NCI-H2227 (cell line): Measurements from ENCODE around the gene KNL1.
"Not testable (repeated sequence)": the region's sequence is repeated elsewhere in the genome, so short reads cannot be mapped to it uniquely, and the experiment has no call there.

Experiments used
- DNase-seq: peaks from one replicate; lab custom pipeline; 2025; ENCODE audit not compliant: unreplicated experiment; lab: John Stamatoyannopoulos, UW

The KNL1 gene, protein sequence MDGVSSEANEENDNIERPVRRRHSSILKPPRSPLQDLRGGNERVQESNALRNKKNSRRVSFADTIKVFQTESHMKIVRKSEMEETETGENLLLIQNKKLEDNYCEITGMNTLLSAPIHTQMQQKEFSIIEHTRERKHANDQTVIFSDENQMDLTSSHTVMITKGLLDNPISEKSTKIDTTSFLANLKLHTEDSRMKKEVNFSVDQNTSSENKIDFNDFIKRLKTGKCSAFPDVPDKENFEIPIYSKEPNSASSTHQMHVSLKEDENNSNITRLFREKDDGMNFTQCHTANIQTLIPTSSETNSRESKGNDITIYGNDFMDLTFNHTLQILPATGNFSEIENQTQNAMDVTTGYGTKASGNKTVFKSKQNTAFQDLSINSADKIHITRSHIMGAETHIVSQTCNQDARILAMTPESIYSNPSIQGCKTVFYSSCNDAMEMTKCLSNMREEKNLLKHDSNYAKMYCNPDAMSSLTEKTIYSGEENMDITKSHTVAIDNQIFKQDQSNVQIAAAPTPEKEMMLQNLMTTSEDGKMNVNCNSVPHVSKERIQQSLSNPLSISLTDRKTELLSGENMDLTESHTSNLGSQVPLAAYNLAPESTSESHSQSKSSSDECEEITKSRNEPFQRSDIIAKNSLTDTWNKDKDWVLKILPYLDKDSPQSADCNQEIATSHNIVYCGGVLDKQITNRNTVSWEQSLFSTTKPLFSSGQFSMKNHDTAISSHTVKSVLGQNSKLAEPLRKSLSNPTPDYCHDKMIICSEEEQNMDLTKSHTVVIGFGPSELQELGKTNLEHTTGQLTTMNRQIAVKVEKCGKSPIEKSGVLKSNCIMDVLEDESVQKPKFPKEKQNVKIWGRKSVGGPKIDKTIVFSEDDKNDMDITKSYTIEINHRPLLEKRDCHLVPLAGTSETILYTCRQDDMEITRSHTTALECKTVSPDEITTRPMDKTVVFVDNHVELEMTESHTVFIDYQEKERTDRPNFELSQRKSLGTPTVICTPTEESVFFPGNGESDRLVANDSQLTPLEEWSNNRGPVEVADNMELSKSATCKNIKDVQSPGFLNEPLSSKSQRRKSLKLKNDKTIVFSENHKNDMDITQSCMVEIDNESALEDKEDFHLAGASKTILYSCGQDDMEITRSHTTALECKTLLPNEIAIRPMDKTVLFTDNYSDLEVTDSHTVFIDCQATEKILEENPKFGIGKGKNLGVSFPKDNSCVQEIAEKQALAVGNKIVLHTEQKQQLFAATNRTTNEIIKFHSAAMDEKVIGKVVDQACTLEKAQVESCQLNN (N-terminal part only)

GRCh38 chr15:40593588-40594428, at the start of gene KNL1:
TSS of gene KNL1 (plus strand) at chr15:40594249. CDS start at chr15:40602932, 8,683 bp downstream.
- DNase-seq = peak; percentile 93

GRCh38 chr15:40545457-40545856, 48.6 kb upstream of the KNL1 start:
- no peak for DNase-seq

GRCh38 chr15:40548610-40549009, 45.4 kb upstream of the KNL1 start:
- DNase-seq = no peak

DNA sequence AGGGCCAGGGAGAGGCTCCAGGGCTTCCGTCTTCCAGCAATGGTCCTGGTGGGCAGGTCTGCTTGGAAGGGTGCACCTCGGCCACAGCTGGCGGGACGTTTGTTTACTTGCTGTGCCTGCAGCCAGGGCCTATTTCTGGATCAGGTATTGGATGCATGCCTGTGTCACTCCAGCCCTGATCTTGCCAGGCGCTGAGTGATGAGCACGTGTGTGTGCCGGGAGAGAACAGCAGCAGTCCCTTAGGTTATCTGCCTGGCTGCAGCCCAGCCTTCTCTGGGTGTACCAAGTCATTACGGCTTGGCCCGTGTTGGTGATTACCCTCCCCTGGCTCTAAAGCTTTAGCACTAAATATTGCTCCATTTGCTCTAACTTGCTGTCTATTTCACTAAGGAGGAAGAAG, 44.2 kb upstream of the KNL1 start:
- DNase-seq = no peak

GRCh38 chr15:40550341-40551037, 43.6 kb upstream of the KNL1 start:
- no peak for DNase-seq

DNA sequence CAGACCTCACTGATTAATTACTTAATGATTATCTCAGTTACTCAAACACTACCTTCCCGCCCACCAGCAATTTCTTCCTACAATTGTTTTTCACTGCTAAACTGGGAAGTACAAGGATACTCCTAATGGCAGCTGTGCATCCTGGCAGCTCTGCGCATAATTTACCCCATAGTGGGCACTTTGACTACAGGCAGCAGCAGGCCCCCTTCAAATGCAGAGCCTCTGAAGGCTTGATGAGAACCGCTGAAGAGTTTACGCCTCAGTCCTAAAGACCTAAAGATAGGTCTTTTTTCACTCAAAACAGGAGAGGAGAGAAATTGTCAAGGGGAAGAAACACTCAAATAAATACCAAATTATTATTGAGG, 39.9 kb upstream of the KNL1 start:
- DNase-seq = peak; percentile 79

DNA sequence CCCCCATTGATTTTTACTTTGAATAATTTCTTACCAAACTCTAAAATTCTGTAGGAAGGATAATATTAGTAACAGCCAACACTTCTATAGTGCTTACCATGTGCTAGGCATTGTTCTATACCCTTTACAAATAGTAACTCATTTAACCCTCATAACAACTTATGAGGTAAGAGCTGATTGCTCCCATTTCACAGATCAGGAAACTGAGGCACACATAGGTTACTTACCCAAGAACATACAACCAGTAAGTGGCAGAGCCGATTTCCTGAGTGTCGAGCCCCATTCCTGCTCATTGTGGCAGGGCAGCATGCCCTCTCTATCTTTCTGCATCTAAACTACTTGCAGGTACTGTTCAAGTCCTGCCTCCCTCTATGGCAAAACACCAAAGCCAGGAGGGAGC, 38.2 kb upstream of the KNL1 start:
- DNase-seq = no peak

DNA sequence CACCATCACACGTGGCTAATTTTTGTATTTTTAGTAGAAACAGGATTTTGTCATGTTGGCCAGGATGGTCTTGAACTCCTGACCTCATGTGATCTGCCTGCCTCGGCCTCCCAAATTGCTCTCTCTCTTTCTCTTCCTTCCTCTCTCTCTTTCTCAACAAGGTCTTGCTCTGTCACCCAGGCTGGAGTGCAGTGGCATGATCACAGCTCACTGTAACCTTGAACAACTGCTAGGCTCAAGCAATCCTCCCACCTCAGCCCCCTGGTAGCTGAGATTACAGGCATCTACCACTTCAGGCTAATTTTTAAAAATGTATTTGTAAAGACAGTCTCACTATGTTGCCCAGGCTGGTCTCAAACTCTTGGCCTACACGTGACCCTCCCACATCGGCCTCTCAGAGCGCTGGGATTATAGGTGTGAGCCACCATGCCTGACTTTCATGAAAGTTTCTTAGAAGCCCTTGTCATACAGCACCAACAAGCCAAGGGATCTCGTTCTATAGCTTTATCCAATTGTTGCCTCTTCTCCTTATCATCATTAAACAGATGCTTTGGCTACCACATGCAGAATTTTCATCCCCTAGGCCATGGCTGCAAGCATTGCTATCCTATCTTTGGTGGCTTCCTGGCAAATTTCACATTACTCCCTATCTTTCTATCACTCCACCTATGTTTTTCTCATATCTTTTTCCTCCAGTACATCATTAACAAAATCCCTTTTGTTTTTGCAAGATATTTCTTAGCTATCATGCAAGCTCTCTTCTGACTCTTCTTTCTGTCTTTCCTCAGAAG, 34.9 kb upstream of the KNL1 start:
- DNase-seq = no peak

DNA sequence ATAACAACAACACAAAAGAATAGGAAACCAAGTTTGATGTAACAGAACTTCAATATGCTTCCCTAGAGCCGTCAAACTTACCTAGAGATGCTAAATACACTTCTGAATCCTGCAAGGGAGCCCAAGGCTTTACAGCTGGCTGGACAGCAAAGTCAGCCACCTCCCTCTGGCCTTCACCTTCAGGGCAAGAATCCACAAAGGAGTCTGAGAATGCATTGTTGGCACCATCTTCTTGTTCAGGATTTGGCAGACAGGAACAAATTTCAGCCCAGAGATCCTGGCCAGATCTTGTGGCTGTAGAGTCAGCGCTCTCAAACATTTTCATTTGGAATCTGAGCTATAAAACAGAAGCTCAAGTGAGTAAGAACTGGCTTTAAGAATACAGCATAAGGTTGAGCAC, 31.4 kb upstream of the KNL1 start:
- DNase-seq = no peak

GRCh38 chr15:40563426-40563825, 30.6 kb upstream of the KNL1 start:
- DNase-seq = no peak

DNA sequence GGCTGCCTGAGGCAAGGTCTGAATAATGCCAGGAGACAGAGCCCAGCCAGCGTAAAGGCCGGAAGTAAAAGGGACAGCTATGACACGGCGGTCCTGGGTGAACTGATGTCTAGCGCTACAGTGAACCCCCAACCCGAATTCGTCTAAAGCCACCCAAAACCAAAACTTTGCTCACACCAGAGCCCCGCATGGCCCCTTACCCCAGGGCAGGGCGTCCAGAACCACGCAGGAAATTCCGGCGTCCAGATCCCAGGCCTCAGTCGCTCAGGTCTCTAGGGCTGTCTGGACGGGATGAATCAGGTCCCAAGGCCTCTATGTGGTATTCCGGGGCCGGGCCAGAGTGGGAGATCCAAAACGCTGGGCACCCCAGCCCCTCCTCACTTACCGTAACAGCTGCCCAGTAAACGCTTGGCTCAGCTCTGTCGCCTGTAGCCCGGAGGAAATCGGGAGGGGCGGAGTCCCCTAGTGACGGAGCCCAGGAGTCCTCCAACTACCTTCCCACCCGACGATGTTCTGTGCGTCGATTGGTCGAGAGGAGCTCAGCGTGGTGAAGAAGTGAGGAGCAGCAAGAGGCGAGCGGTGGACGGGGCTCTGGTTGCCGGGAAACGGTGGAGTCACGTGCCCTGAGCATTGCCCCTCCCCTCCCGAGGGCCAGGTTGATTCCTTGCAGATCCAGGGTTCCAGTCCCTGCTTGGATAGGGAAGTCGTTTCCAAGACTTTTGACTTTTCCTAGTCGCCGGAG, 29.3 kb upstream of the KNL1 start, which contains the start of gene CCDC32:
CCDC32 (minus strand) TSS at position 452 of the 742 bp plus-strand sequence. CDS start 2,027 bp downstream, outside the sequence.
- DNase-seq = peak; percentile 97

DNA sequence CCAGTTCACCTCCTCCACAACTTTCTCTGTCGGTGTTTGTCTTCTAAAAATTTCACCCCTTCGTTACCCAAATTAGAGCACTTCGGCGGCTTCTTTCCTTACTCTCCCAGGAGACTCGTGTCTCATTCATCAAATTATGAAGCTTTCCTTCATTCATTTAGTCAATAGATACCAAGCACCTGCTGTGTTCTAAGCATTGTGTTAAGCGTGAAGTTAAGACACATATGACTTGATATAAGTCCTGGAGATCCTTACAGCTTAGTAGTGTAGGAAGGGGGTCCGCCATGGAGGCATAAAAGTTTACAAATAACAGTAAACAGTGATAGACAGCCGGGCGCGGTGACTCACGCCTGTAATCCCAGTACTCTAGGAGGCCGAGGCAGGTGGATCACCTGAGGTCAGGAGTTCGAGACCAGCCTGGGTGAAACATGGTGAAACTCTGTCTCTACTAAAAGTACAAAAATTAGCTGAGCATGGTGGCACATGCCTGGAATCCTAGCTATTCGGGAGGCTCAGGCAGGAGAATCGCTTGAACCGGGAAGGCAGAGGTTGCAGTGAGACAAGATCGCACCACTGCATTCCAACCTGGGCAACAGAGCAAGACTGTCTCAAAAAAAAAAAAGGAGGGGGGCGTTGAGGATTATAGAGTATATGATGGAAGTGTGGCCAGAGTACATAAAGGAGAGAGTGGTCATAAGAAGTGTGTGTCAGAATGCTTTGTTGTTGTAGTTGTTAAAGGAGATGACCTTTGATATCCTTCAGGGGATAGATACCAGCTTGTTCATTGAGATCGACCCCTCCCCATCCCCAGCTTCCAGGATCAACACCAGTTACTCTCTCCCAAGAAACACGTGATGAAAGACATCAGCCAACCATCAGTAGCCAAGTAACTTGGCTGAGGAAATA, 28.5 kb upstream of the KNL1 start:
- DNase-seq = peak; percentile 34

- no peak for DNase-seq
Measured at GRCh38 chr15:40567111-40567510, 26.9 kb upstream of the KNL1 start.

DNA sequence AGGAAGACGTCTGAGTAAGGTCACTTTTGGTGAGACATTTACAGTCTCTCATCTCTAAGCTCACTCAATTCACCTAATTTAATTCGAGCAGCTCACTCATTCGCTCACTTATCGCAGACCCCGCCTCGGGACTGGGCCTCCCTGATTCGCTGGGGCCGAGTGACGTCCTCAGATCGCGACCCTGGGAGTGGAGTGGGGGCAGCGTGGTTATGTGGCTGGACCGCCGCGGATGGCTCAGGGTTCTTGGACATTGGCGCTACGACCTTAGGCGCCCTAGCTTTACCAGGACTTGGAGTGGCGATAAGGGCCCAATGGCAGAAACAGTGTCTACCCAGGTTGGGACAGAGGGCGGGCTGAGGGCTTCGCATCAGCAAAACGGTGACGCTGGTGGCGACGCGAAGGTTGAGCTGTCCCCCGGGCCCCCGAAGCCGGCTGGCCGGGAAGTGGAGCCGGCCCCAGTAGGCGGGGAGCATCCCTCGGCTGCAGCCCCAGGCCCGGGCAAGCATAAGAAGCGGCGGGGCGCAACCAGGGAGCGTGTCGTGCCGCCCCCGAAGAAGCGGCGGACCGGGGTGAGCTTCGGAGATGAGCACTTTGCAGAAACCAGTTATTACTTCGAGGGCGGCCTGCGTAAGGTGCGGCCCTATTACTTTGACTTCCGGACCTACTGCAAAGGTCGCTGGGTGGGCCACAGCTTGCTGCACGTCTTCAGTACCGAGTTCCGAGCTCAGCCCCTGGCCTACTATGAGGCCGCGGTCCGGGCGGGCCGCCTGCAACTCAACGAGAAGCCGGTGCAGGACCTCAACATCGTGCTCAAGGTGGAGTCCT, 24.7 kb upstream of the KNL1 start, which contains the start of gene RPUSD2:
RPUSD2 (plus strand) TSS at position 171 of the 825 bp plus-strand sequence; CDS start at position 210, 39 bp downstream.
- peak; percentile 89 for DNase-seq

DNA sequence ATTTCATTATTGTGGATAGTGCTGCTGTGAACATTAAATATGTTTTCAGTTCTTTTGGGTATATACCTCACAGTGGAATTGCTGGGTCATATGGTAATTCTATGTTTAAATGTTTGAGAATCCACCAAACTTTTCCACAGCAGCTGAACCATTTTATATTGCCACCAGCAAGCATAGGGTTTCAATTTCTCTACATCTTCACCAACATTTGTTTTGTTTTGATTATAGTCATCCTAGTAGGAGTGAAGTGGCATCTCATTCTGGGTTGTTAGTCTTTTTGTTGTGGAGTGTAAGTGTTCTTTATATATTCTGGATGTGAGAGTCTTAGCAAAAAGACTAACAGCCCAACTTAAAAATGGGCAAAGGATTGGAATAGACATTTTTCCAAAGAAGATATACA, 18.9 kb upstream of the KNL1 start:
- DNase-seq = no peak

DNA sequence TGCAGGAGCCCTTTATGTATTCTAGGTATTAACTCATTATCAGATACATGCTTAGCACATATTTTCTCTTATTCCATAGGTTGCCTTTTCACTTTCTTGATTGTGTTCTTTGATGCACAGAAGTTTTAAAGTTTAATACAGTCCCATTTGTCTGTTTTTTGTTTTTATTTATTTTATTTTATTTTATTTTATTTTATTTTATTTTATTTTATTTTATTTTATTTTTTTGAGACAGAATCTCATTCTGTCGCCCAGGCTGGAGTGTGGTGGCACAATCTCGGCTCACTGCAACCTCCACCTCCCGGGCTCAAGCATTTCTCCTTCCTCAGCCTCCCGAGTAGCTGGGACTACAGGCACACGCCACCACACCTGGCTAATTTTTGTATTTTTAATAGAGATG, 17.1 kb upstream of the KNL1 start:
- DNase-seq = not testable (repeated sequence)
